ENCODE data around the gene SCN8A.

The SCN8A gene

DNA sequence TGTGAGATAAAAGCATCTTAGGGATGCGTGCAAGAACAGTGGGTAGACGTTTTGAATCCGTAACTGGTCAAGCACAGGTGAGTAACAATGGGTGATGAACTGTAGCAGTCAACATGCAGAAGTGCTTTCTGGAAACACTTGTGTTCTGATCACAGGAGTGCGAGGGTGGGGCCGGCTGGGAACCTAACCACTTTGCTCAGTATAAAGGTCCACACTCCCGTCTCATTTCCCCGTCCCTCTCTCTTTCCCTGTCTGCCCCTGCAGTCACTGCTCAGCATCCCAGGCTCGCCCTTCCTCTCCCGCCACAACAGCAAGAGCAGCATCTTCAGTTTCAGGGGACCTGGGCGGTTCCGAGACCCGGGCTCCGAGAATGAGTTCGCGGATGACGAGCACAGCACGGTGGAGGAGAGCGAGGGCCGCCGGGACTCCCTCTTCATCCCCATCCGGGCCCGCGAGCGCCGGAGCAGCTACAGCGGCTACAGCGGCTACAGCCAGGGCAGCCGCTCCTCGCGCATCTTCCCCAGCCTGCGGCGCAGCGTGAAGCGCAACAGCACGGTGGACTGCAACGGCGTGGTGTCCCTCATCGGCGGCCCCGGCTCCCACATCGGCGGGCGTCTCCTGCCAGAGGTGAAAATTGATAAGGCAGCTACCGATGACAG lies 130.4 kb downstream of the SCN8A start:
- DNase-seq (ENCODE audit: low read depth), result no peak

DNA sequence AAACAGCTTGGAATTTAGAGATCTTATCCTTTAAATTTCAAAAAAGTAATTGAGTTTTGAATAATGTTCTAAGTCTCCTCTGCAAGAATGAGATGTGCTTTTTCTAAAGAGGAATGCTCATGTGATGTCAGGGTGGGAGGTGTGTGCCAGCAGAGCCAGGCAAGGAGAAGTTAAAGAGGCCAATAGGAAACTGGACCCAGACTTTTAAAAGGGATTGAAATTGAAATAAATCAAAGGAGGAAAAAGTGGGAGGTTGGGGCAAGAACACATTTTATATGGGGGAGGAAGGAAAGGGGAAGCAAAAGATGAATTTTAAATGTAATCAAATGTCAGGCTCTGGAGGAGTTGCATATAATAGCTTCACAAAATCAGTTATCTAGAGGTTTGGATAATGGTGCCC lies 131.4 kb downstream of the SCN8A start:
- no peak for DNase-seq (ENCODE audit: low read depth)

DNA sequence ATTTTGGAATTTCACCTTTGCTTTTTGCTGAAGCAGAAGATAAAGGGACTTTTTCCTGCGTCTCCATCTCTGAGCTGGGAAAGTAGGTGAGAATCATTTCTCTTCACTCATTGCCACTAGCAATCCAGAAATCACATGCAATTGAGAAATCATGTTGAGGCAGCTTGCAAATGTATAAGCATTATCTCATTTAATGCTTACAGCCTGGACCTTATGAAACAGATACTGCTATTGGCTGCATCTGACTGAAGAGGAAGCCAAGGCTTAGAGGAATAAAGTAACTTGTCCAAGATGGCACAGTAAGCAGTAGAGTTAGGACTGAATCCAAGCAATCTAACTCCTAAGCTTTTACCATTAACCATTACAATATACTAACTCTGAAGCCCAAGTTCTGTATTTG lies 135.1 kb downstream of the SCN8A start:
- DNase-seq (ENCODE audit: low read depth), result no peak

DNA sequence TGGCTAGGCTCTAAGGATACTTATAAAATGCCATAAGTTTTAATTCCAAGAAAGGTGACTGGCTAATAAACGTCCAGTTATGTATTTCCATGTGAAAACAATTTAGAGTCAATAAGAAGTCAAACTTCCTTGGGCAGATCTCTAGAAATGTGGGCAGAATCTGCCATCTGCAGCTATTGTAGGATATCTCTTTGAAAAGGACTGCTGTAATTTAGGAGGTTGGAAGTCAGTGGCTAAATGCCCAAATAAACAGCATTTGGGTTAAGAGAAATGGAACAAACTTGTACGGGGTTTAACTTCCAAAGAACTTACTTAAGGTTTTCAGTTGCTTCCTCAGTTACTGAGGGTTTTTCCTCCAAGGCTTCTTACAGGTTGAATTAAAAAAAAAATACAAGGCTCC lies 135.9 kb downstream of the SCN8A start:
- DNase-seq (ENCODE audit: low read depth), result no peak

DNA sequence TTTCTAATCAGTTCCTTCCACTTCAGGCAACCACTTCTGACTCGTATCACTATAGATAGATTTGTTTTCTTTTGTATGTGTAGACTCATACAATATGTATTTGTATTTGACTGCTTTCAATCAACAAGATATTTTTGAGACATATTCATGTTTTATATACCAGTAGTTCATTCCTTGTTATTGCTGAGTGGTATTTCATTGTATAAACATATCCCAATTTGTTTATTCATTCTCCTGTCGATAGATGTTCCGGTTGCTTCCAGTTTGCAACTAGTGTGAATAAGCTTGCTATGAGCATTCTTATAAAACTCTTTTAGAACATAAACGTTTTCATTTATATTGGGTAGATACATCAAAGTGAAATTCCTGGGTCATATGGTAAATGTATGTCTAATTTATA lies 138.3 kb downstream of the SCN8A start:
- no peak for DNase-seq (ENCODE audit: low read depth)

DNA sequence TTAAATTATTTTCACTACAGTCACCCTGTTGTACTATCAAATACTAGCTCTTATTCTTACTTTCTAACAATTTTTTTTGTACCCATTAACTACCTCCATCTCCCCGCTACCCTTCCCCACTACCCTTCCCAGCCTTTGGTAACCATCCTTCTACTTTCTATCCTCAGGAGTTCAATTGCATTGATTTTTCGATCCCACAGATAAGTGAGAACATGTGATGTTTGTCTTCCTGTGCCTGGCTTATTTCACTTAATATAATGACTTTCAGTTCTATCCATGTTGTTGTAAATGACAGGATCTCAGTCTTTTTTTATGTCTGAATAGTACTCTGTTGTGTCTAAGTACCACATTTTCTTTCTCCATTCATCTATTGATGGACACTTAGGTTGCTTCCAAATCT lies 139.7 kb downstream of the SCN8A start:
- no peak for DNase-seq (ENCODE audit: low read depth)

DNA sequence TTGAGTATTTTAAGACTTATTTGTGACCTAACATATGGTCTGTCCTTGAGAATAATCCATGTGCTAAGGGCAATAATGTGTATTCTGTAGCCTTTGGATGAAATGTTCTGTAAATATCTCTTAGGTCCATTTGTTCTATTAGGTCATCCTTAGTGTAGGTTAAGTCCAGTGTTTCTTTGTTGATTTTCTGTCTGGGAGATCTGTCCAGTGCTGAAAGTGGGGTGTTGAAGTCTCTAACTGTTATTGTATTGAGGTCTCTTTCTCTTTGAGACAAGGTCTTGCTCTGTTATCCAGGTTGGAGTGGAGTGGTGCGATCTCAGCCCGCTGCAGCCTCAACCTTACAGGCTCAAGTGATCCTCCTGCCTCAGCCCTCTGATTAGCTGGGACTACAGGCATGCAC lies 149.5 kb downstream of the SCN8A start:
- no peak for DNase-seq (ENCODE audit: low read depth)

DNA sequence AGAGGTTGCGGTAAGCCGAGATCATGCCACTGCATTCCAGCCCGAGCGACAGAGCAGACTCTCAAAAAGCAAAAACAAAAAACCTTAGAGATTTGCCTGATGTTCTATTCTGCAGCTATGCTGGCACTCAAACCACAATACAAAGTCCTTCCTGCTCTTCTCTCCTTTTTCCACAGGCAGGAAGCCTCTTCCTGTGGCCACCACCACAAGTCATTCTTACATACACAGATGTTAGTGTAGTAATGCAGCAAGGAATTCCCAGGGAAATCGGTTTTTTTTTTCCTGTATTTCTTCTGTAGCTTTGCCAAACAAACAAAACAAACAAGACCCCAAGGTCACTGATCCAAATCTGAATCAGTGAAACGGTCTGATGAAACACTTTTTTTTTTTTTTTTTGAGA lies 153.2 kb downstream of the SCN8A start:
- DNase-seq (ENCODE audit: low read depth), result no peak

DNA sequence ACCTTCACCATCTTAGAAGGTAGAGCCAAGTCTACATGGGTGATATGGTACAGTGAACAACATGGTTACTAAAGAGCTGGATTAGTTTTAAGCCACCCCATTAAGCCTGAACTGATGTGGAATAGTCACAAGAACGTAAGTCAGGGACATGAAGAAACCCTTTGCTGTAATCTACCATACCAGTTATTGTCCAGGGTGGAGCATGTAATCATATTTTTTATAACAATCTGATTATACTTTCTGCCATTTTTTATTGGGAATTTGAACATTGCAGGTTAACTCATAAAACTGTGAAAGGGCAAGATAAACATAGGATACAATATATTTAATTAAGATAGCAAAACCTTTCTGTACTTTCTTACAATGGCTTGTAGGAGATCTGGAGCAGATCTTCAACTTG lies 153.9 kb downstream of the SCN8A start:
- DNase-seq (ENCODE audit: low read depth), result no peak

DNA sequence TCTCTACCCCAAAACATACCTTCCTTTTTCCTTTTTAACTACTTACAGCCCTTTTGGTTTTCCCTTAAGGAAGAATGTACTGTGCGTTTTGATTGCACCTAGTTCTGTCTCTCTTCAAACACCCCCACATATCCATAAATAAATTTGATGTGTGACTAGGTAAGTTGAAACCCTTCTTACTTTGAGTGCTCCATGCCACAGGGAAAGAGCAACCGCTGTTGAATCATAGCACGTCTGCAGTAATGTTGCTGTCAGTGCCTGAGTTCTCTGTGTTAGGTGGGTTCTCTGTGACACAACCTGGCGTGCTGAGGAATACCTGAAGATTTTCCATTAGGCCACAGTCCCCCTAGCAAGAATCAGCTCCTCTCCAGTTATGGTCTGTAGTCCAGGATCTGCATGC lies 155.4 kb downstream of the SCN8A start:
- DNase-seq (ENCODE audit: low read depth), result no peak

DNA sequence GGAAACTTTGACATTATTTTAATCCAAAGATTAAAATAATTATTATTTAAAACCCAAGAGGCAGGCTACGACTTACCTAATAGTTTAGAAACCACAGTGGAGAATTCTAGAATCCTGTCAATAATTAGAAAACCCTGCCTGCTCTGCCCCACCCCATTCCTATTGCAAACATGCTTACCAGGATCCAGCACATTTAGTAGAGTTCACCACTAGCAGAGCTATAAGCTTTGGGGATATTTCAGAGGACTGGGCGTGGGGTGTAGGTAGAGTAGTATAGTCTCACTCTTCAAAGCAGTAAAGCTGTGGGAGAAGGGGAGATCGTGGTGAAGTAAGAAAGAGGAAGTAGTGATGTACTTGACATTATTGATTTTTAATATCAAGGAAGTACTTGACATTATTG lies 157.2 kb downstream of the SCN8A start:
- DNase-seq (ENCODE audit: low read depth), result no peak

DNA sequence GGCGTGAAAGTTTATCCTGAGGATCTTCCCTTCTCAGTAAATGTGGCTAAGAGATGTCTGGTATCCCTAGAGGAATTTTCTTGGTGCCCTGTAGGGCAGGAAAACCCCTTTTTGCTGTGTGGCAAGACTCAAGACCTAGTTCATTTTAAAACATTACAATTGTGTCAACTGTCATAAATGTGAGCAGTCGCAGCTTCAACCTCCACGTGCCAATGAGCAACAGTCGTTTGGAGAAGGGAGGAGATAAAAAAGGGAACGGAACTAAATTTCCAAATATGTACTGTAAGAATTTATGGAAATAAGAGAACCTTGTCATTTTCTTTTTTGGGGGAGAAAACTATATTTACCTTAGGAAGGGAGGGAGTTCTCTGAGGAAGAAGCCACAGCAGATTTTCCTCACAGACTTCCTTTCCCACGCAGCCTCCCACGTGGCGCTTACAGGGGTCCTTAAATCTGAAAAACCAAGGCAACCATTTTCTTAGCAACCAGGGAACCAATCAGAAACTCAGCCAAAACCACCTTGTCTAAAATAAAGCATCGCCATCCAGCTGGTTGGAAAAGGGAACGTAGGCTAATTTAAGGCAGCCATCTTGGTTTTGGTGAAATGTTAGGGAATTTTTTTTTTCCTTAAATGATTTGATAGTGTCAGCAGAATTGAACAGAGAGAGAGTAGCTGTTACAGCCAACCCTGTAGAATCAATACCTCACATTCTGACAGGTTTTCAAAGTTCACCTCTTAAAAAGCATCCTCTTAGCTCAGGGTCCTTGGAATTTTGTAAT lies 158.4 kb downstream of the SCN8A start:
- no peak for DNase-seq (ENCODE audit: low read depth)

DNA sequence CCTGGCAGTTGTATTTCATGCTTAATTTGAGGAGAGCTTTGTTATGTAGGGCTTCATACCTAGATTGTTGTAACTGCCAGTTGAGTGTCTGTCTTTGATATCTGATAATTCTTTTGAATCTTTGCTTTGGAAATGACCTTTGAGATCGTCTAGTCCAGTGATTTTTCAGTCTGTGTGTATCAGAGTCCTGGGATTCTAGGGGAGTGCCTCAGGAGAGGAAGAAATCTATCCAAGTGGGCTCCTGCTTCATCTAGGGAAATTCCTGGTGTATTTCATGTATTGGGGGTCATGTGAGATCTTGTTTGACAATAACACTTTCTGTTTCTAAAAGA lies 158.9 kb downstream of the SCN8A start:
- no peak for DNase-seq (ENCODE audit: low read depth)

DNA sequence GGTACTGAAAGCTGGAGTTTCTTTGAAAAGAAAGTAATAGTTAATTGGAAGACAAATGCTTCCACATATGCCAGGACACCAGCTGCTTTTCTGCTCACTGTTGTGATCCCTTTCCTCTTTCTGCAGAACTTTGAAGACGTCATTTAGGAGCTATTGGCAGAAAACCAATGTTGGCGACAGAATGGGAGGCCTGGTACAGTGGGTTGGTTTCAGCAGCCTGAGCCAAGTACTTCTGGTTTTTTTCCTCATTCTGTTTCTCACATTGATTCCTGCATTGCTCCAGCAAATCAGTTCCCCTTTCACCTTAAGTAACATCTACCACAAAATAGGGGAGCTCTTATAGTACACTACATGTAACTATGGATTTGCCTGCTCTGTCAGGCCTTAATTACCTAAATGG lies 160.6 kb downstream of the SCN8A start:
- DNase-seq (ENCODE audit: low read depth), result no peak

DNA sequence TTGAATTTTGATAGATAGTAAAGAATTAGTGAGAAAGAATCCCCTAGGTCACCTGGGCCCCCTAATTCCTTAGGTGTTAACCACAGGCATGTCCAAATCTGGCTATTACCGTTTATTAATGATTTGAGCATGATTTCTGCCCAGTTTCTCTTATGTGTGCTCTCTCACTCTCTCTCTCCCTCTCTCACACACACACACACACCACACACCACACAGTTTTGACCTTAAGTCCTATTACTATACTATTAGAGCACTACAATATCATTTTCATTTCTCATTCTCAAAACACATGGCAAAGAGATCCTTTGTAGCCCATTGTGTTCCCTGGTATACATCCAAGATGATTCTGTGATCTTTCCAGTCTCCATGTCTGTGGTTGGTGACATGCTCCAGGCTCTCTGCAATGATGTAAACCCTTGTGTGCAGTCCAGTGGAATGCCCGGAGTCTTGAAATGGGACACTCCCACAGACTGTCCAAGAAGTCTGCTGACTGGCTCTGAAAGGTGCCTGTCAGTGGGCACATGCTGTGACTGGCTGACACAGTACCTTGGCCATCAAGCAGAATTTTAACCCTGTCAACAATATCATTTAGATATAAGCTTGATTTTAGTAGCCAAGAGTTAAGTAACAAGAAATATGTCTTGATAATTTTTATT lies 161.3 kb downstream of the SCN8A start:
- no peak for DNase-seq (ENCODE audit: low read depth)

DNA sequence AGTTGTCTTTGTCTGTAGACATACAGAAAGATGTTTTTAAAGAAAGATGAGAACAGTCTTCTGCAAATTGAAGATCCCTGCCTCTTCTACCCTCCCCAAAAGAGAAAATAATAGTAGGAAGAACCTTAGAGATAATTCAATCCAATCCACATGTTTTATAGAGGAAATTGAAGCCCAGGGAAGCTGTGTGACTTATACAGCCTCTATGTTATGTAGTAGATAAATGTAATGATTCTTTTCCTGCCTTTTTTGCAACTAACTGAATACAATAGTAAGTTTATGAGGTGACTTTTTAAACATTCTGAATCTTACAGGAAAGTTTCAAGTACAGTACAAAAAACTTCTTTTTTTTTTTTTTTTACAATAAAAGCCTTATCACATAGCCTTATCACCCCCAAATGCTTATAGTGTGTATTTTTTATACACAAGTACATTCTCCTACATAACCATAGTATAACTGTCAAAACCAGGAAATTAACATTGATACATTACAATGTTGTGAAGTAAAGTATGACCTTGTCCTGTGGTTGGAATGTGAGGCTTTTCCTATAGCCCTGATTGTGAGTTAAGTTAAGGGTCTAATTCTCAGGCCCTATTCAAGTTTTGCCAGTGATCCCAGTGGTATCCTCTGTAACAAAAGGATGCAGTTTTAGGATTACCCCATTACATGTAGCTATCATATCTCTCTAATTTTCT lies 163.1 kb downstream of the SCN8A start:
- DNase-seq (ENCODE audit: low read depth), result no peak

DNA sequence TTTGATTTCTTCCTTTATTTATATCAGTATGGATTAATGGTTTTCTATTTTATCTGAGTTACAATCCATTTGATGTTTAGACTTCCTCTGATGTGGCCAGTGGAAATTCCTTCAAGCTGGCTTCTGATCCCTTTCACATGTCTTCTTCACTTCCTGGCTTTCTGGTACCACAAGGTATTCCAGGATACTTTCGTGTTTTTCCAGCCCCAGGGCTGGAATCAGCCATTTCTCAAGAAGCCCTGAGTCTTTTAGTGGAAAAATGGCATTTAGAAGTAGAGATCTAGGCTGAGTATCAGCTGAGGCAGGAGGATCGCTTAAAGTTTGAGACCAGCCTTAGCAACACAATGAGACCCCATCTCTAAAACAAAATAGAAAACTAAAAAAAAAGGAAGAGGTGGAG lies 164.2 kb downstream of the SCN8A start:
- DNase-seq (ENCODE audit: low read depth), result no peak

DNA sequence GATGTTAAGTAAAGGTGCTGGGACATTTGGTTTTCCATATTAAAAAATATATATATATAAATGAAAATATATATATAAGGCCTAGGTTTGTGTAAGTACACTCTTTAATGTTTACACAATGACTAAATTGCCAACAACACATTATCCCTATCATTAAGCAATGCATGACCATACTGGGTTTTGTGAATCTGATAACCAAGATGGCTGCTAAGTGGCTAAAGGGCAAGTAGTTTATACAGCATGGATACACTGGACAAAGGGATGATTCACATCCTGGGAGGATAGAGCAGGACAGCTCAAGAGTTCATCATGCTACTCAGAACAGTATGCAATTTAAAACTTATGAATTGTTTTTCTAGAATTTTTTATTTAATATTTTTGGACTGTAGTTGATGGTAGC lies 168.1 kb downstream of the SCN8A start:
- no peak for DNase-seq (ENCODE audit: low read depth)

DNA sequence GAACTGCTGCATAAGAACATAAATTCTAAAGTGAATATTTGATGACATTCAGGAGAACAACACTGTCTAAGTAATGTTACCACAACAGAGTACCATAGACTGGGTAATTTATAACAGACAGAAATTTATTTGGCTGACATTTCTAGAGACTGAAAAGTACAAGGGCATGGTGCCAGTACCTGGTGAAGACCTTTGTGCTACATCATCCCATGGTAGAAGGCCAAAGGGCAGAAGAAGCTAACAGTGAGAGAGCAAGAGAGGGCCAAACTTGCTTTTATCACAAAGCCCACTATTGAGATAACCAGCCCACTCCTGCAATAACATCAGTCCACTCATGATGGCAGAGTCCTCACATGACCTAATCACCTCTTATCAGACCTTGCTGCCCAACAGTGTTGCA lies 168.7 kb downstream of the SCN8A start:
- DNase-seq (ENCODE audit: low read depth), result no peak

DNA sequence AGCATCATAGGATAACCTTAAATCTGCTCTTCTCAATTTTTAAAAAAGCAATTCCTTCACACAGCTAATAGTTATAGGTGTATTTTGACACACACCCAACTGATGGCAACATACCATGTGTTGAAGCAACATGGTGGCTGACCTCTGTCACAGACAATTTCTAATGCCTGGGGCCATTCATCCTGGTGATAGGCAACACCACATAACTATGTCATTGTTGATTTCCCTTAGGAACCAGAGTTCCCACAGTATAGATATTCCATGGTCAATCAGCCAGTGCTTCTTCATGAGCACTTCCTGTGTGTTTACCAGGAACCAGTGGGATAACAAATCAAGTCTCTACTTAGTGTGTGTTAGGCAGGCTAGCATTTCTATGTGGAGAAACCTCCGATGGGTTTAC lies 169.2 kb downstream of the SCN8A start:
- DNase-seq (ENCODE audit: low read depth), result no peak

DNA sequence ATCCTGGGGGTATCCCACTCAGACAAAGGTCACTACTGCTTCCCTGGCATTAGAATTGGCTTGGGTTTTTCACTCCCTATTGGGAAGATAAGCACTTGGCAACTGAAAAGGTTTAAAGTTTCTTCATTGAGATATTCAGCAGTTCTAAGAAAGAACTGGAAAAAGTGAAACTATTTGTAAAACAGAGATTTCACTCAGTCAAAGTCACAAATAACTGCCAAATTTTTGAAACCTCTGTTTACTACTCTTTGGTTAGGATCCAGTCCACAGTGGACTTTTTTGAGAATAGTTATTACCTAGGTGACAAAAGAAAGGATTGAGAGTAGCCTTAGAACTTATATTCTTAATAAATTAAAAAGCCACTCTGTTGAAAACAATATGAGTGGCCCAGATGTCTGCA lies 172.7 kb downstream of the SCN8A start:
- DNase-seq (ENCODE audit: low read depth), result no peak

DNA sequence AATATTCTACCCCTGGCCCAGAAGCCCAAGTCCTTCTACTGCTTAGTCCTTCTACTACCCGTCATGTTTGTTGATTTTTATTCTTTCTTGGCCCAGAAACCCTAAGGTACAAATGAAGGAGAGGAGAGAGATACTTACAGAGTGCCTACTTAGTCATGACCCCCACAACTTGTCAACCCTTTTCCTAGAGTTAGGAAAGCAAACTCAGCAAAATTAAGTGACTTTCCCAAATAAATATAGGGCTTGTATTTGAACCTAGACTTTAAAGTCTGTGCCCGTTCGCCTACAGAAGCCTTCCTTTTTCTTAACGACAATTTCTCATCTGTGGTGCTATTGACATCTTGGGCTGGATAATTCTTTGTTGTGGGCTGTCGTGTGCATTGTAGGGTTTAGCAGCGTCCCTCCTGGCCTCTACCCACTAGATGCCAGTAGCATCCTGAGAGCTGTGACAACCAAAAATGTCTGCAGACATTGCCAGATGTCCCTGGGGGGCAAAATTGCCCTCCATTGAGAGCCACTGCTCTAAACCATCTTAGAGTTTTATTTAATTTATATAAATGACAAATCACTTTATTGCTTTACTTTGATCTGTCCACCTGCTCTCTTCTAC lies 175.1 kb downstream of the SCN8A start:
- no peak for DNase-seq (ENCODE audit: low read depth)

DNA sequence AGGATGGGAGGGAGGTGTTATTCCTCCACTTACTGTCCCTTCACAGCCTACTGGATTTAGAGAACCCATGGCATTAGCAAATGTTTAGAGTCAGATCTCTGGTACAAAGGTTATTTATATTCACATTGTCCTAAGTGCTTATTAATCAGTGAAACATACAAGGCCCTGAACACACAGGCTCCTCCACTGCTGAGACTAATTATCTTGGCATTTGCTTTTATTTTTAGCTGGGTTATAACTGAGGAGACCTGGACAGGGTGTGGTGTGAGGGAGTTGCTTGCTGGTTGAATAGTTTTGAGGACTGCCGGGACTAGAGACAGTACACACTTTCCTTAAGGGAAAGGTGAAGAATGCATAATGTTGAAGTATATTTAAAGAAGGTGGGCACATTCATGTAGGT lies 180.0 kb downstream of the SCN8A start:
- DNase-seq (ENCODE audit: low read depth), result no peak
